GM12864 (cell line): ENCODE measurements around the gene LUZP2.

Experiments used
- DNase-seq: peaks from one replicate; pipeline ENCODE4 v3.0.0-alpha.2; 2011; ENCODE audit warnings: low read depth
- H3K4me3 ChIP-seq: 2 replicates; pipeline ENCODE4 v1.5.1; 2011; ENCODE audit warnings: mild to moderate bottlenecking, low read depth, low read length, control low read depth
- TF ChIP-seq, protein P1 (sequence below): IDR thresholded peaks from 2 replicates; pipeline ENCODE4 v1.5.1; 2011; ENCODE audit warnings: low read depth, mild to moderate bottlenecking, moderate library complexity, low read length, control low read depth, inconsistent platforms; ENCODE audit errors: missing control alignments

Gene LUZP2

DNA sequence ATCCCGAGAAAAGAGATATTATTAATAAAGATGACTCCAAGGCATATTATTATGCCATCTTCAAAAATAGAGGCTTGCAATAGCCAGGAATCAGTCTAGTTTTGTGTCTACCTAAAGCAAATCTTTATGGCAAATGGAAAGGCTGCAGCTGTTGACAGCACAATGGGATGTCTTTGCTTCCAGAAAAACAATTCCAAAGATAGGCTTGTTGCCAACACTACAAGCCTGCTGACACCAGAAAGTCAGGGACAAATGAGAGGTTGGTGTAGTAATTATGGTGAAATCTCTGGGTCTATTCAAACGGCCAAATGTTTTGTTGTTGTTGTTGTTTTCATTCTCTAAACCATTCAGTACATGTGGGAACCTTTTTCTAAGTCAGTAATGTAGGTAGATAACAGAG is 101.8 kb downstream of the LUZP2 start:
- H3K4me3 ChIP-seq: no peak overlapping the region
- TF ChIP-seq, protein P1, sequence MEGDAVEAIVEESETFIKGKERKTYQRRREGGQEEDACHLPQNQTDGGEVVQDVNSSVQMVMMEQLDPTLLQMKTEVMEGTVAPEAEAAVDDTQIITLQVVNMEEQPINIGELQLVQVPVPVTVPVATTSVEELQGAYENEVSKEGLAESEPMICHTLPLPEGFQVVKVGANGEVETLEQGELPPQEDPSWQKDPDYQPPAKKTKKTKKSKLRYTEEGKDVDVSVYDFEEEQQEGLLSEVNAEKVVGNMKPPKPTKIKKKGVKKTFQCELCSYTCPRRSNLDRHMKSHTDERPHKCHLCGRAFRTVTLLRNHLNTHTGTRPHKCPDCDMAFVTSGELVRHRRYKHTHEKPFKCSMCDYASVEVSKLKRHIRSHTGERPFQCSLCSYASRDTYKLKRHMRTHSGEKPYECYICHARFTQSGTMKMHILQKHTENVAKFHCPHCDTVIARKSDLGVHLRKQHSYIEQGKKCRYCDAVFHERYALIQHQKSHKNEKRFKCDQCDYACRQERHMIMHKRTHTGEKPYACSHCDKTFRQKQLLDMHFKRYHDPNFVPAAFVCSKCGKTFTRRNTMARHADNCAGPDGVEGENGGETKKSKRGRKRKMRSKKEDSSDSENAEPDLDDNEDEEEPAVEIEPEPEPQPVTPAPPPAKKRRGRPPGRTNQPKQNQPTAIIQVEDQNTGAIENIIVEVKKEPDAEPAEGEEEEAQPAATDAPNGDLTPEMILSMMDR: no peak
- no peak for DNase-seq

DNA sequence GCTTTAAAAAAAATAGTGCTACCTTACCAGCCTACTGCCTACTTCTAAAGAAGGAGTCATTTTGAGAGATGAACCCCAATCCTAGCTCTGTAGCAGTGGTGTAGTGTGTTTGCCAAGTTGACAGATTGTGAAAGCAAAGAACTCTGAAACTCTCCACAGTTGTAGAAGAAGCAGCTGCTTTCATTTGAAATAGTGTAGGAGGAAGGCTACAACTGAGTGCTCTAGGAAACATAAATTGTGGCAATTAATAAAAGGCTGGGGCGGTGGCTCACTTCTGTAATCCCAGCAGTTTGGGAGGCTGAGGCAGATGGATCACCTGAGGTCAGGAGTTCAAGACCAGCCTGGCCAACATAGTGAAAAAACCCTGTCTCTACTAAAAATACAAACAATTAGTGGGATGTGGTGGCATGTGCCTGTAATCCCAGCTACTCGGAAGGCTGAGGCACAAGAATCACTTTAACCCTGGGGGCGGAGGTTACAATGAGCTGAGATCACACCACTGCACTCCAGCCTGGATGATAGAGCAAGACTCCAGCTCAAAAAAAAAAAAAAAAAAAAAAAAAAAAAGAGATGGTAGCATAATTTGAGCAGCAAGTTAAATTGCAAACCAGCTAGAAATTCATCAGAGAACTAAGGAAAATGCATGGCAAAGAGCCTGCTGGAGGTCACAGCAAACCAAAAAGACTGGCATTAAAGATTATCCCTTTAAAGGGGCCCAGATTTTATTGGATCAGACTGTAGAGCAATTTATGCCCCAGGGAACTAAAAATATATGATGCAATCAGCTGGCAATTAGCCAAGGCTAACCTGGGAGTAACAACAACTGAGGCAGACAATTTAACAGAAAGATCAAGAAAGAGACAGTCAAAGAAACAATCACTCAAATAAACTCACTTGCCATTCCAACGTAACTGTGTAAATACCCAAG is 112.6 kb downstream of the LUZP2 start:
- no peak overlapping the region for H3K4me3 ChIP-seq
- no peak for DNase-seq
- TF ChIP-seq, protein P1: no peak

DNA sequence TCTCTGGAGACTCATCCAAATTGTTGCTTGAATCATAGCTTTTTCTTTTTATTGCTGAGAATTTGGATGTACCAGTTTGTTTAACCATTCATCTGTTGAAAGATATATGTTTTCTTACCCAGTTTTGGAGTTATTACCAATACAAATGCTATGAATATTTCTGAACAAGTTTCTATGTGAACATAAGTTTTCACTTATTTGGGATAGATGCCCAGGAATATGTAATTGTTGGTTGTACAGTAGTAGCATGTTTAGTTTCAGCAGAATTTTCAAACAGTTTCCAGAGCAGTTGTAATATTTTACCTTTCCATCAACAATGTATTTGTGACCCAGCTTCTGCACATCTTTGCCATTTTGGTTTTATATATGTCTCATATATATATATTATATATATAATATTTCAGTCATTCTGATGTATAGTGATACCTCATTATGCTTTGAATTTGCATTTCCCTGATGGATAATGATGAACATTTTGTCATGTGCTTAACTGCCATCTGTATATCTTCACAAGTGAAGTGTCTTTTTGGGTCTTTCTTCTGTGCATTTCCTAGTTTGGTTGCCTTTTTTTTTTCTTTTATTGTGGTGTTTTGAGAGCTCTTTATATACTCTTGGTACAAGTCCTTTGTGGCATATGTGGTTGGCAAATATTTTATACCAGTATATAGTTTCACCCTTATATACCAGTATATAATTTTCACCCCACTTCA is 118.8 kb downstream of the LUZP2 start:
- TF ChIP-seq, protein P1: no peak
- H3K4me3 ChIP-seq: no peak overlapping the region
- no peak for DNase-seq

DNA sequence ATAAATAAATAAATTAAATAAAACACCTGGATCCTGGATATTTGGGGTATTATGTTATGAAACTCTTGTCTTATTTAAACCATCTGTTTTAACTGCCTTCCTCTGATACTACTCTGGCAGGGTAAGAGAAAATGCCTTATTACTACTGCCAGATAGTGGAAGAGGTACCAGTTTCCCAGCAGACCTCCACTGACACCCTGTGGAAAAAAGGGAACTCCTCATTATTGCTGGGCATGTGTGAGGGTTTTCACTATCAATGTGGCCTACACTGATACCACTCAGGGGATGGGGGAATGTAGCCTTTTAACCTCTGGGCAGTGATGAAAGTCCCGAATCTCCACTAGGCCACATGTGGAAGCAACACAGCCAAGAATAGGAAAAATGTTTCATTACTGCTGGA is 121.0 kb downstream of the LUZP2 start:
- DNase-seq: no peak
- no peak overlapping the region for H3K4me3 ChIP-seq
- TF ChIP-seq, protein P1: no peak

DNA sequence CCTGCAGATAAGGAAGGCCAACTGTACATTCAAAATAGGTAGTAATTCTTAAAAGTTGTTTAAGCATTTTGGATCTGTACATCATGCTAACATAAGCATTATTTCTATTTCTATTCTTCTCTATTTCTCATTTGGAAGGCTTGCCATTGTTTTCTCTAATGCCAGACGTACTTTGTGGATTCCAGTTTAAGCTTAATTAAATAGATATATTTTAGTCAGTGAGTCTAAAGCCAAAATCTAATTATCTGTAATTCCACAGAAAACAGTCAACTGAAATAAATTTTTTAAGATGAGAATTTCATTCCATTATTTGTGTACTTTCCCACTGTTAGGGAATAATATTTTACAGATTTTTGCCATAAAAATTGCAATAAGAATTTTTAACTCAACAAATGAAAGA is 123.0 kb downstream of the LUZP2 start:
- DNase-seq: no peak
- no peak overlapping the region for H3K4me3 ChIP-seq
- TF ChIP-seq, protein P1: no peak

DNA sequence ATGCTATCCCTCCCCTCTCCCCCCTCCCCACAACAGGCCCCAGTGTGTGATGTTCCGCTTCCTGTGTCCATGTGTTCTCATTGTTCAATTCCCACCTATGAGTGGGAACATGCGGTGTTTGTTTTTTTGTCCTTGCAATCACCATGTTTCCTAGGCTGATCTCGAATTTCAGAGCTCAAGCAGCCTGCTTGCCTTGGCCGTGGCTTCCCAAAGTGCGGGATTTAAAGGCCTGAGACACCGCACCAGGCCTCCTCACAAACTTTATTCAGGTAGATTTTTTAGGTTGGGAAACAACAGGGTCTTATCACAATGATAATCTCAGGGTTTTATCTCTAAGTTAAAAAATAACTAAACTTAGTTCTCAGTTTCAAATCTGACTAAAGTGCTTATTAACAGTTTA is 125.4 kb downstream of the LUZP2 start:
- no peak for DNase-seq
- TF ChIP-seq, protein P1: no peak
- H3K4me3 ChIP-seq: no peak overlapping the region

DNA sequence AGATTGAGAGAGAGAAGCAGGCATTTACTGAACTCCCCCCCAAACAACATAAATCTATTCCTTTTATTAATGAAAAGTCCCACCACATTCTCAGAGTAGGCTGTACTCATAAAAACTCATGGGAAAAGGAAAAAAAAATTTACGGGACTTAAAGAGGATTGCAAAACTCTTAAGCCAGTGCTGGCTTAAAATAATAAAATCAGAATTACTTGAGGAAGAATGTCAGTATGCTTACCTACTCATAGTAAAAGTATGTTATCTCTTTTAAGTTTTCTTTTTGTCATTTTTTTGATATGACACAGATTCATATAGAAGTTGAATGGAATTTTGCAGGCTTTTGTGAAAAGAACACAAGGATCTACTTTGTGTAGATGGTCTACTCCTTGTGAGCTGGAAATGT is 126.3 kb downstream of the LUZP2 start:
- no peak overlapping the region for H3K4me3 ChIP-seq
- TF ChIP-seq, protein P1: no peak
- no peak for DNase-seq
